Adrenal gland (tissue), 5 donors: ENCODE results near the gene TMC2.

Experiments
- CTCF ChIP-seq, 6 experiments: fragments of 450-650 bp in 4 of 6; fragments of 200-600 bp in 2 of 6; sonication (generic) in 1 of 6; IDR thresholded peaks; 1 replicate in 5 of 6; 2 replicates in 1 of 6; pipeline versions ENCODE4 v1.5.1 to v1.8.0; 2016 to 2021; ENCODE audit warnings: antibody characterized with exemption in 6 of 6, mild to moderate bottlenecking in 2 of 6, moderate library complexity in 1 of 6
- POLR2A ChIP-seq, 2 donors: fragments of 450-650 bp; IDR thresholded peaks; one replicate each; pipeline ENCODE4 v1.6.1; 2017; ENCODE audit warnings: antibody characterized with exemption in 2 of 2, mild to moderate bottlenecking in 2 of 2, moderate library complexity in 1 of 2
- donor health status: DM: no; HTN: no; CAD: no.

- TF ChIP-seq CTCF (IDR thresholded peaks at IDR 0.05) (no peak), POLR2A (IDR thresholded peaks at IDR 0.05) (no peak)
Measured at GRCh38 chr20:2558581-2559278, 22.4 kb downstream of the TMC2 start.
